GM18498 (cell line): Measurements from ENCODE around the gene CLINT1.

ENCODE experiments used
- ATAC-seq: cut with Tn5 transposase; IDR thresholded peaks from one replicate; pipeline ENCODE4 v1.9.1; 2021; ENCODE audit warnings: mild to moderate bottlenecking, moderate library complexity; ENCODE audit not compliant: unreplicated experiment

CLINT1 gene

GRCh38 chr5:157821822-157822622, 36.9 kb downstream of the CLINT1 start:
- no peak for ATAC-seq

- no peak for ATAC-seq
Observed at GRCh38 chr5:157821405-157821804, 37.5 kb downstream of the CLINT1 start.

- no peak for ATAC-seq
Observed at GRCh38 chr5:157820593-157821252, 38.2 kb downstream of the CLINT1 start.

- no peak for ATAC-seq
Observed at GRCh38 chr5:157819502-157820115, 39.3 kb downstream of the CLINT1 start.

- ATAC-seq: no peak
Observed at GRCh38 chr5:157818368-157818767, 40.6 kb downstream of the CLINT1 start.

- no peak for ATAC-seq
Observed at GRCh38 chr5:157817928-157818327, 41.0 kb downstream of the CLINT1 start.

- no peak for ATAC-seq
Observed at GRCh38 chr5:157817387-157817702, 41.6 kb downstream of the CLINT1 start.

- ATAC-seq: no peak
Observed at GRCh38 chr5:157816682-157817386, 42.1 kb downstream of the CLINT1 start.

- no peak for ATAC-seq
Observed at GRCh38 chr5:157812086-157812485, 46.9 kb downstream of the CLINT1 start.

- no peak for ATAC-seq
Observed at GRCh38 chr5:157808043-157808442, 50.9 kb downstream of the CLINT1 start.

GRCh38 chr5:157802736-157803135, 56.2 kb downstream of the CLINT1 start:
- no peak for ATAC-seq

- ATAC-seq: no peak
Observed at GRCh38 chr5:157800137-157800536, 58.8 kb downstream of the CLINT1 start.

GRCh38 chr5:157799578-157799977, 59.4 kb downstream of the CLINT1 start:
- ATAC-seq: no peak

GRCh38 chr5:157793301-157793700, 65.6 kb downstream of the CLINT1 start:
- ATAC-seq: no peak

- ATAC-seq: no peak
Observed at GRCh38 chr5:157785801-157786200, 73.1 kb downstream of the CLINT1 start.

- no peak for ATAC-seq
Observed at GRCh38 chr5:157779221-157779620, 79.7 kb downstream of the CLINT1 start.

GRCh38 chr5:157778121-157778805, 80.7 kb downstream of the CLINT1 start:
- no peak for ATAC-seq

GRCh38 chr5:157772127-157772526, 86.8 kb downstream of the CLINT1 start:
- ATAC-seq: no peak

GRCh38 chr5:157770665-157771064, 88.3 kb downstream of the CLINT1 start:
- no peak for ATAC-seq

- no peak for ATAC-seq
Observed at GRCh38 chr5:157767689-157768088, 91.3 kb downstream of the CLINT1 start.

- no peak for ATAC-seq
Observed at GRCh38 chr5:157766902-157767301, 92.0 kb downstream of the CLINT1 start.
